Natural killer cell (primary cell): ENCODE measurements around the gene SURF2. TPM values are rescaled to one million over a fixed set of nuclear protein-coding genes. Genes with fewer than 3 reads are reported as not detected.

Experiments used
- ATAC-seq, 3 donors: fragments of 150-1000 bp in 2 of 3; fragments of 200-7000 bp in 1 of 3; cut with Tn5 transposase; 1 replicate in 1 of 3; 2 replicates in 2 of 3; pipeline ENCODE4 v1.10.0; 2021; ENCODE audit warnings: mild to moderate bottlenecking in 2 of 3, moderate library complexity in 2 of 3
- DNase-seq, 2 donors: peaks; one replicate each; pipeline versions ENCODE4 v3.0.0 to v3.0.0-alpha.2; 2013 to 2021; ENCODE audit warnings: mixed read lengths in 1 of 2
- H3K27ac ChIP-seq: one replicate; pipeline ENCODE4 v1.5.1; 2013; ENCODE audit warnings: mild to moderate bottlenecking, low read length
- H3K27me3 ChIP-seq: one replicate; pipeline ENCODE4 v1.6.1; 2013; ENCODE audit warnings: low read length; ENCODE audit not compliant: control insufficient read depth, insufficient read depth
- H3K36me3 ChIP-seq: one replicate; pipeline ENCODE4 v1.6.1; 2013; ENCODE audit warnings: low read length; ENCODE audit not compliant: control insufficient read depth, insufficient read depth
- H3K4me1 ChIP-seq: one replicate; pipeline ENCODE4 v1.6.1; 2013; ENCODE audit warnings: low read length; ENCODE audit not compliant: control insufficient read depth, insufficient read depth
- H3K4me3 ChIP-seq: one replicate; pipeline ENCODE4 v1.5.1; 2013; ENCODE audit warnings: low read length
- H3K9me3 ChIP-seq: one replicate; pipeline ENCODE4 v1.6.1; 2013; ENCODE audit warnings: low read length; ENCODE audit not compliant: control insufficient read depth, insufficient read depth
- H3K27ac Mint-ChIP-seq, 2 donors: one replicate each; pipeline ENCODE4 v1.8.0; 2022; ENCODE audit warnings: mild to moderate bottlenecking in 2 of 2, mixed read lengths in 2 of 2, moderate library complexity in 1 of 2
- H3K27me3 Mint-ChIP-seq, 2 donors: one replicate each; pipeline ENCODE4 v1.8.0; 2022; ENCODE audit warnings: low read depth in 2 of 2, mixed read lengths in 2 of 2
- H3K36me3 Mint-ChIP-seq: one replicate; pipeline ENCODE4 v1.8.0; 2022; ENCODE audit warnings: mixed read lengths
- H3K4me1 Mint-ChIP-seq, 2 donors: one replicate each; pipeline ENCODE4 v1.8.0; 2022; ENCODE audit warnings: mixed read lengths in 2 of 2
- H3K4me3 Mint-ChIP-seq: one replicate; pipeline ENCODE4 v1.8.0; 2022; ENCODE audit warnings: mild to moderate bottlenecking, moderate library complexity, mixed read lengths
- H3K9me3 Mint-ChIP-seq, 2 donors: one replicate each; pipeline ENCODE4 v1.8.0; 2022; ENCODE audit warnings: mixed read lengths in 2 of 2
- WGBS: methylation state at CpG from one replicate; pipeline ENCODE4 v1.1.7; 2013; ENCODE audit warnings: missing lambda C conversion rate; ENCODE audit not compliant: insufficient coverage; 5-methylcytosine and 5-hydroxymethylcytosine counted together
- intact Hi-C: fragments of 100-400 bp; cut with micrococcal nuclease; formaldehyde crosslinking; loops from one replicate; pipeline ENCODE4 v1.14.2; 2022
- total RNA-seq, 4 donors: library from RNA; stranded (reverse); fragments of 120-200 nt in 1 of 4; gene quantifications; one replicate each; pipeline versions ENCODE4 v1.2.3 to v1.2.4, GENCODE V29; 2013 to 2022
- TF ChIP-seq, protein P1 (sequence below): fragments of 200-600 bp; IDR thresholded peaks from one replicate; pipeline ENCODE4 v1.8.0; 2022; ENCODE audit warnings: antibody characterized with exemption

SURF2 gene
- total RNA-seq, 3 donors from 2014 or later (not counting 1 experiment from before 2014, with no cell fraction given): 14.3 to 14.9 (median 14.7) TPM

GRCh38 chr9:133362359-133363044, 6.2 kb downstream of the SURF2 start:
- DNase-seq (no peak), ATAC-seq (no peak)
- Histone ChIP-seq H3K27ac (no peak overlapping the region), H3K36me3 (peaks cover 69% of the 10 kb centered on the region), H3K27me3 (no peaks in the 10 kb centered on the region), H3K9me3 (no peaks in the 10 kb centered on the region), H3K4me3 (no peak overlapping the region), H3K4me1 (peaks cover 20% of the 10 kb centered on the region)
- TF ChIP-seq, protein P1, sequence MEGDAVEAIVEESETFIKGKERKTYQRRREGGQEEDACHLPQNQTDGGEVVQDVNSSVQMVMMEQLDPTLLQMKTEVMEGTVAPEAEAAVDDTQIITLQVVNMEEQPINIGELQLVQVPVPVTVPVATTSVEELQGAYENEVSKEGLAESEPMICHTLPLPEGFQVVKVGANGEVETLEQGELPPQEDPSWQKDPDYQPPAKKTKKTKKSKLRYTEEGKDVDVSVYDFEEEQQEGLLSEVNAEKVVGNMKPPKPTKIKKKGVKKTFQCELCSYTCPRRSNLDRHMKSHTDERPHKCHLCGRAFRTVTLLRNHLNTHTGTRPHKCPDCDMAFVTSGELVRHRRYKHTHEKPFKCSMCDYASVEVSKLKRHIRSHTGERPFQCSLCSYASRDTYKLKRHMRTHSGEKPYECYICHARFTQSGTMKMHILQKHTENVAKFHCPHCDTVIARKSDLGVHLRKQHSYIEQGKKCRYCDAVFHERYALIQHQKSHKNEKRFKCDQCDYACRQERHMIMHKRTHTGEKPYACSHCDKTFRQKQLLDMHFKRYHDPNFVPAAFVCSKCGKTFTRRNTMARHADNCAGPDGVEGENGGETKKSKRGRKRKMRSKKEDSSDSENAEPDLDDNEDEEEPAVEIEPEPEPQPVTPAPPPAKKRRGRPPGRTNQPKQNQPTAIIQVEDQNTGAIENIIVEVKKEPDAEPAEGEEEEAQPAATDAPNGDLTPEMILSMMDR: no peak
- intact Hi-C loops: no loop called here
- Mint-ChIP-seq H3K4me3 (no peak overlapping the region), H3K4me1 (peaks cover 27 to 46% of the 10 kb centered on the region in 2 donors), H3K27ac (peak overlapping the region in 1 of 2 donors; percentile 8), H3K27me3 (no peaks in the 10 kb centered on the region), H3K9me3 (no peaks in the 10 kb centered on the region), H3K36me3 (peaks cover 7% of the 10 kb centered on the region)
- WGBS: 93% methylated on average over 15 of the region's 15 CpGs

GRCh38 chr9:133366435-133366834, 10.1 kb downstream of the SURF2 start:
- Histone ChIP-seq H3K36me3 (peaks cover 63% of the 10 kb centered on the region), H3K9me3 (no peaks in the 10 kb centered on the region), H3K27ac (no peak overlapping the region), H3K4me3 (no peak overlapping the region), H3K27me3 (no peaks in the 10 kb centered on the region), H3K4me1 (peaks cover 46% of the 10 kb centered on the region)
- intact Hi-C loops: no loop called here
- ATAC-seq (no peak), DNase-seq (no peak)
- H3K27me3 Mint-ChIP-seq: no peaks in the 10 kb centered on the region
- peaks cover 49 to 64% of the 10 kb centered on the region in 2 donors for H3K4me1 Mint-ChIP-seq
- H3K36me3 Mint-ChIP-seq: peaks cover 7% of the 10 kb centered on the region
- TF ChIP-seq, protein P1: no peak
- H3K27ac Mint-ChIP-seq: no peak overlapping the region
- no peak overlapping the region for H3K4me3 Mint-ChIP-seq
- 95% methylated on average over 11 of the region's 11 CpGs for WGBS
- no peaks in the 10 kb centered on the region for H3K9me3 Mint-ChIP-seq

DNA sequence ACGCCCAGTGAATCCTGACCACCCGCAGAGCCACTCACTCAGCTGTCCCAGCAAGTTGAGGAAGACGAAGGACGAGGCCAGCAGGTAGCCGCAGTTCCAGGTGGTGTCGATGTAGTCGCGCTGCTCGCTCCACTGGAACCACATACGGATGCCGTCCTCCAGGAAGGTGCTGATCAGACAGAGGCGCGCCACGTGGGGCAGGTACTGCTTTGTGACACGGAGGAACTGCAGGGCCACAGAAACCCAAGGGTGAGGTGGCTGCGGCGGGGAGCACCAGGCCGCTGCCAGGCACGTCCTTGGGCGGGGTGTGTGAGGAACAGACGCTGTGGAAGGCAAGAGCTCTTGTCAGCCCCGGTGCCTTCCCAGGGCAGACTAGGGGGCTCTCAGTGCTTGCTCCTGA, 10.9 kb downstream of the SURF2 start:
- Histone ChIP-seq H3K36me3 (peaks cover 55% of the 10 kb centered on the region), H3K27ac (no peak overlapping the region), H3K9me3 (no peaks in the 10 kb centered on the region), H3K27me3 (no peaks in the 10 kb centered on the region), H3K4me3 (no peak overlapping the region), H3K4me1 (peaks cover 54% of the 10 kb centered on the region)
- H3K9me3 Mint-ChIP-seq: no peaks in the 10 kb centered on the region
- peaks cover 7% of the 10 kb centered on the region for H3K36me3 Mint-ChIP-seq
- WGBS: 95% methylated on average over 22 of the region's 22 CpGs
- TF ChIP-seq, protein P1: no peak
- DNase-seq (no peak), ATAC-seq (no peak)
- peaks cover 57 to 68% of the 10 kb centered on the region in 2 donors for H3K4me1 Mint-ChIP-seq
- no peak overlapping the region for H3K27ac Mint-ChIP-seq
- H3K27me3 Mint-ChIP-seq: no peaks in the 10 kb centered on the region
- no peak overlapping the region for H3K4me3 Mint-ChIP-seq
- intact Hi-C loops: no loop called here

DNA sequence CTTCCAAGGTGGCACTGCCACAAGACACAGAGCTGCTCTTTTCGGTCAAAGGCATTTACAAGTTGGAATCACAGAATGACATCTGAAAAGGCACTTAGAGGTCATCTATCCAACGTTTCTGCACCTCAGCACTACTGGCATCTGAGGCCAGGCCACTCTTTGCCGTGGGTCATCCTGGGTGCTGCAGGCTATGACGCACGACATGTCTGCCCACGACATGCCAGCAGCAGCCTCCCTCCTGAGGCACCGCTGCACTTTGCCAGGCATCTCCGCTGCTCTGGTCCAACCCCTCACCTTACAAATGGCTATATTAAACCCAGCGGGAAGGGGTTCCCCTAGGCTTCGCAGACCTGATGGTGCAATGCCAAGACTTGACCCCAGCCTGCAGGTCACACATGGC, 11.4 kb downstream of the SURF2 start:
- H3K36me3 Mint-ChIP-seq: peaks cover 7% of the 10 kb centered on the region

More for the DNA sequence above, 11.4 kb downstream of the SURF2 start:
- 92% methylated on average over 10 of the region's 10 CpGs for WGBS
- ATAC-seq (no peak), DNase-seq (no peak)
- H3K9me3 ChIP-seq: no peaks in the 10 kb centered on the region
- Mint-ChIP-seq H3K9me3 (no peaks in the 10 kb centered on the region), H3K4me3 (no peak overlapping the region), H3K27ac (no peak overlapping the region), H3K27me3 (no peaks in the 10 kb centered on the region), H3K4me1 (peaks cover 63 to 74% of the 10 kb centered on the region in 2 donors)
- H3K27ac ChIP-seq: no peak overlapping the region
- peaks cover 60% of the 10 kb centered on the region for H3K4me1 ChIP-seq
- intact Hi-C loops: no loop called here
- no peak overlapping the region for H3K4me3 ChIP-seq
- peaks cover 51% of the 10 kb centered on the region for H3K36me3 ChIP-seq
- H3K27me3 ChIP-seq: no peaks in the 10 kb centered on the region
- TF ChIP-seq, protein P1: no peak
